Inflammatory macrophage treated with lipopolysaccharide for 4 hours (primary cell): ENCODE measurements around the gene NUMB.
A peak's percentile ranks its signal among the peaks of the same experiment; 100 is the strongest.
"Not testable (repeated sequence)": the region's sequence is repeated elsewhere in the genome, so short reads cannot be mapped to it uniquely, and the experiment has no call there.

Experiments used
- DNase-seq: peaks from one replicate; pipeline ENCODE4 v3.0.0-alpha.2; 2020

NUMB gene

GRCh38 chr14:73344319-73344718 is 114.0 kb downstream of the NUMB start:
- no peak for DNase-seq

- no peak for DNase-seq
Observed at GRCh38 chr14:73342670-73343069, 115.7 kb downstream of the NUMB start.

DNA sequence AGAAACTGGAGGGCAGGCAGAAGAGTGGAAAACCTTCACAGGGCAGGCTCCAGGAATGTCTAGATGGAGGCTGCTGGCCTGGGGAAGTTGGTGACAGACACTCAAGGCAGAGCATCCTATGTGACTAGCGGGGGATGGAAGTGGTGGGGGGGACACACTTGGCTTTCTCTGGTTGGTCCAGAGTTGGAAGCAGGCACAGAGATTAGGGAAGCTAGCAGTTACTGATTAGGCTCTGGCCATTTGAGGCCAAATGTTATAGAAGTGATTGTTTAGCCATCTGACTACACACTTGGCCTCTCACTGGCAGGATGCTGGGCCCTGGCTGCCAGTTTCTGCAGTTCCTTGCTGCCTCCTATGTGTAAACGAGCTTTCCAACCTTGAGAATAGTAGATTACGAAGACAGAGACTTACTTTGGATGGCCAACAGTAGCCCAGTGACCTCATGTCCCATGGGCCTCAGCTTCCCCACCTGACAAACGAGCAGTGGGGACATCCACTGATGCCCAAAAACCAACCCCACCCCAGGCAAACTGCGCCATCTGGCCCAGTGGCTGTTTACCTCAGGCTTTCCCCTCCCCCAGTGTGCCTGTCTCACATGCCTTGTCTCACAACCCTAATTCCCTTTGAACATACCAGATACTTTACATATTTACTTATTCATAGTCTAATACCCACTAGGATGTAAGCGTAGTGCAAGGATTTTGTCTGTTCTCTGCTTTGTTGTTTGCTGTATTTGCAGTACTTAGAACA is 118.3 kb downstream of the NUMB start:
- no peak for DNase-seq

GRCh38 chr14:73339206-73339605 is 119.1 kb downstream of the NUMB start:
- no peak for DNase-seq

- DNase-seq: no peak
Observed at GRCh38 chr14:73338551-73338950, 119.8 kb downstream of the NUMB start.

DNA sequence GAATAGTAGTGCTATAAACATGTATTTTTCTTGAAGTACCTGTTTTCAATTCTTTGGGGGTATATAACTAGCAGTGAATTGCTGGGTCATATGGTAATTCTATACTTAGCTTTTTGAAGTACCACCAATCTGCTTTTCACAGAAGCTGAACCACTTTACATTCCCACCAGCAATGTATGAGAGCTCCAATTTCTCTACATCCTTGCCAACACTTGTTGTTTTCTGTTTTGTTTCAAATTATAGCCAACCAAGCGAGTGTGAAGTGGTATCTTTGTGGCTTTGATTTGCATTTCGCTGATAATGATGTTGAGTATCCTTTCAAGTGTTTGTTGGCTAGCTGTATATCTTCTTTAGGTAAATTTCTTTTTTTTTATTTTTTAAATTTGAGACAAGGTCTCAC is 125.3 kb downstream of the NUMB start:
- DNase-seq: no peak

DNA sequence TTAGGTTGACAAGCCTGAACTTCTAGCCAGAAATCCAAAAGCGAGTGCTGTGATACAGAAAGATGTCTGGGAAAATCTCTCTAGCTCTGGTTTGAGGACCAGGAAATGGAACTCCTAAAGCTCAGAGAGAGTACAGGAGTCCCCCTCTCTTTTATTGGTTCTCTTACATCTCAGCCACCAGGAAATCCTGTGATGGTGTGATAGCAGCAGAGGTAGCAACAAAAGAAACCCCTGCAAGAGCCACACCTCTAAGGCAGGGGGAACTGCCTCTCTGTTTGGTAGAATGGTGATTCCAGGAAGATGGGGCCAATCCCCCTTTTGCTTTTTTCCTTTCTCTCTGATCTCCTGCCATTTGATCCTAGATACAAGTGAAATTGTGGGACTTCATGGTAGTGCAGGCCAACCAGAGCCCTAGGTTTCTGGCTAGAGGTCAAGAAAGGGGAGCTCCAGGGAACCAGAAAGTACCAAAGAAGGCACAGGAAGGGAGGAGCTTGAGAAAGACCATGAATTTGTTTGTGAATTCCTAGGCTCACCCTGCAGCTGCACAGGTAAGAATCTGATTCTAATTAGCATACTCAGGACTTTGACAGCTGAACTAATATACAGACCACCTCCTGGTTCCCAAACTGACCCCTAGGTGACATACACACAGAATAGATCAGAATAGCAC is 132.6 kb downstream of the NUMB start:
- no peak for DNase-seq

- no peak for DNase-seq
Observed at GRCh38 chr14:73325063-73325462, 133.3 kb downstream of the NUMB start.

GRCh38 chr14:73324533-73324932 is 133.8 kb downstream of the NUMB start:
- no peak for DNase-seq

GRCh38 chr14:73323896-73324399 is 134.4 kb downstream of the NUMB start:
- DNase-seq: no peak

- DNase-seq: no peak
Observed at GRCh38 chr14:73313151-73313550, 145.2 kb downstream of the NUMB start.

DNA sequence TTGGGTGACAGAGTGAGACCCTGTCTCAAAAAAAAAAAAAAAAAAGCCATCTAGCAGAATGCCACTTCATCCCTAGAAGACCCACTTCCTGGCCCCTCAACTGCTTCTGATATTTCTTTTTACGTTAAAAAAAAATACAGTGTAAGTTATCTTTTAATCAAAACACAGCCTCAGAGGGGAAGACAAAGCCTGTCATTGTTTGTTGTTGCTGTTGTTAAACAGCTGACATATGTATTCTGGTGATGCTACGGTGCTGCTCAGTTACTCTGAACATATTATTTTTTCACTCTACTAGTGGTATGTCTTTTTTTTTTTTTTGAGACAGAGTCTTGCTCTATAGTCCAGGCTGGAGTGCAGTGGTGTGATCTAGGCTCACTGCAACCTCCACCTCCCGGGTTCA is 145.7 kb downstream of the NUMB start:
- DNase-seq: no peak

- DNase-seq: no peak
Observed at GRCh38 chr14:73311708-73312030, 146.7 kb downstream of the NUMB start.

- not testable (repeated sequence) for DNase-seq
Observed at GRCh38 chr14:73309207-73309606, 149.1 kb downstream of the NUMB start.

GRCh38 chr14:73307261-73307660 is 151.1 kb downstream of the NUMB start:
- no peak for DNase-seq

- DNase-seq: no peak
Observed at GRCh38 chr14:73305499-73305898, 152.8 kb downstream of the NUMB start.

DNA sequence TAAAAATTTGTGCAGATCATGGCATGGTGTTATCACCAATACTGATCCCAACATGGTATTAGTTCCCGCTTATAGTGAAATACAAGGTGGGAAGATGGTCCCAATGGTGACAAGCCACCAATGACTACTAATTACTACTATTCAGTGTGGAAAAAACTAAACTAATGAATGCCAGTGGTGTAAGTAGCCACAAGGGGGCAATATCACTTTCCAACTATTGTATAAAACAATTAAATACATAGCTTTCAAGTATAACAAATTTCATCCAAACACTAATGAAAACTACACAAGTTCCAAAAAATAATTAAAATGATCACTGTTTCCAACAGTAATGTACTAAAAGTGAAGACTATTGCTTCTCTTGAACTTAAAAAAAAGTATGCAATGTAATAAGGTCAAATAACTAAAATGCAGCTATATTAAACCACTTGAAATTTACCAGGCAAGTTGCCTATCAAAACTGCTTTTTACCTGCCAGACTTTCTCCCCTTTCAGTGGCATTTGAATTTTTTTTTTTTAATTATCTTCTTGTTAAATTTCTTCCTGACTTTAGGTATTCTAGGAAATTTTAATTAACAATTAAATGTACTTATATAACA is 163.0 kb downstream of the NUMB start:
- DNase-seq: peak; percentile 37

- DNase-seq: peak; percentile 43
Observed at GRCh38 chr14:73293782-73294781, 164.3 kb downstream of the NUMB start.

DNA sequence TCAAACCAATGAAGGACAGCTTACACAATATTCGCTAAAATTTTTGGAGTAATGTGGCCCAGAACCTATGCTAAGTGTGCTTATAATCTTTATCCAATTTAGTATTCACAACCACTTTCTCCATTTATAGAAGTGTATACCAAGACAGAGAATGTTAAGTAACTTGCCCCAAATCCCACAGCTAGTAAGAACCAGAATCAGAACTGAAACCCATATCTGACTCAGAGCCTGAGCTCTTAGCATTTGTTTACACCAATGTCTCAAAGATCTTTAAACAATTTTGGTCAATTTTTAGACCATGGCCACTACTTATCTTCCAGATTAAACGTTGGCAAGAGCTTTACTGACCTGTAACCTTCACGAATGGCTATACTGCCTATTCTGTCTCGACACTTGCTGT is 168.1 kb downstream of the NUMB start:
- DNase-seq: no peak

DNA sequence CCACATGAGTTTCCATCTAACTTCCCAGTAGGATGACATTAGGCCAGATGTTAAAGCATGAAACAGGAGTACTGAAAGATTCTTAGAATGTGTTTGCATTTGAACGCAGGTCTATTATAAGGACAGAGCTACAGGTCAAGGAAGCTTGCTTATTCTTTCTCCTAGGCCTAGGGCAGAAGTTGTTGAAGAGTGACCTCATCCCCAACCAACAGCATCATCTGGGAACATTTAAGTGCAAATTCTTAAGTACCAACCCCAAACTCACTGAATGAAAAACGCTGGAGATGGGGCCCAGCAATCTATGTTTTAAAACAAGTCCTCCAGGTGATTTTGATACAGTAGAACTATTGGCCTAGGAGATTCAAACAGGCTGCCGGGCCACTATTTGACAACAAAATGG is 168.6 kb downstream of the NUMB start:
- no peak for DNase-seq

DNA sequence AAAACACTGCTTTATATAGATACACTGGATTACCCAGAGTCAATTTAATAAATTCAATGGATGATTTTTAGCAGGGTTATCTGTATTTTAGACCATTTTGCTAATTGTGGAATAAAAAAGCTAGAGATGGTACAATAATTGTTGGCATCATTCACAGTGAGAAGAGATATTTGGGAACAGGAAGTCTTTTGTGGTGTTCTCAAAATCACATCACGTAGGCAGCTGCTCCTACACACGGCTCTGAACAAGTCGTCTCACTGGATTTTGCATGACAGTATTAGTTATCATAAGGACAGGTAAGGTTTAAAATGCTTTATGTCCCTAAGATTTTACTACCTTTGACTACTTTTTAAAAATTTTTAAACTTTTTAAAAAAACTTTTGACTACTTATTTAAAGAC is 169.0 kb downstream of the NUMB start:
- no peak for DNase-seq

GRCh38 chr14:73287071-73287470 is 171.3 kb downstream of the NUMB start:
- DNase-seq: no peak

- no peak for DNase-seq
Observed at GRCh38 chr14:73286598-73286997, 171.7 kb downstream of the NUMB start.
